GM12872 (cell line): ENCODE data around the gene SLC4A1.

ENCODE experiments used
- TF ChIP-seq, protein P1 (sequence below): IDR thresholded peaks from 3 replicates; pipeline ENCODE4 v1.5.1; 2011; ENCODE audit warnings: low read depth, mild to moderate bottlenecking, low read length, moderate library complexity; ENCODE audit not compliant: insufficient read depth

Gene SLC4A1

DNA sequence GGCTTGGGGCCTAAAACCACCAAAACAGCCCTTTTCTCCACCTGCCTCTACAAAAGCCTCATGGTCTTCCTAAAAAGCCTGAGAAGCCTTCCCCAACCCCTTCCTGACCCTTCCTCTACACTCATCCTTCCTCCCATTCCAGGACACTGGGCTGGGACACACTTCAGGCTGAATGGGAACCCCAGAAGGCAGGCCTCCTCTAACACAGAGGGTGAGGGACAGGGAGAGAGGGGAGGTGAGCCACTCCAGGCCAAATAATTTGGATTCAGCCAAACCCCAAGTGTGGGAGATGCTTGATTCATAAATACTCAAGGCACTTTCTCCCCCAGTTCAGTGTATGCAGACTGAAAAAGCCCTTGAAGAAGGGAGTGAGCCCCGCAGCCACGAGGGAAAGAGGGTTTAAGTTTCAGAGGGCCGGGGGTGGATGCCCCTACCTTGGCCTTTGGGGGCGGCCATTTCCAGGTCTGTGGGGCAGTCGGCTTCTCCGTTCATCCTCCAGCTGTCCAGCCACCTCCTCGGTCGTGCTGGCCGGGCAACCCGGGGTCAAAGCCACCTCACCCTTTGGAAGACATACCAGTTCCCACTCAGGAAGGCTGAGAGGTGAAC lies 50.1 kb downstream of the SLC4A1 start:
- TF ChIP-seq, protein P1, sequence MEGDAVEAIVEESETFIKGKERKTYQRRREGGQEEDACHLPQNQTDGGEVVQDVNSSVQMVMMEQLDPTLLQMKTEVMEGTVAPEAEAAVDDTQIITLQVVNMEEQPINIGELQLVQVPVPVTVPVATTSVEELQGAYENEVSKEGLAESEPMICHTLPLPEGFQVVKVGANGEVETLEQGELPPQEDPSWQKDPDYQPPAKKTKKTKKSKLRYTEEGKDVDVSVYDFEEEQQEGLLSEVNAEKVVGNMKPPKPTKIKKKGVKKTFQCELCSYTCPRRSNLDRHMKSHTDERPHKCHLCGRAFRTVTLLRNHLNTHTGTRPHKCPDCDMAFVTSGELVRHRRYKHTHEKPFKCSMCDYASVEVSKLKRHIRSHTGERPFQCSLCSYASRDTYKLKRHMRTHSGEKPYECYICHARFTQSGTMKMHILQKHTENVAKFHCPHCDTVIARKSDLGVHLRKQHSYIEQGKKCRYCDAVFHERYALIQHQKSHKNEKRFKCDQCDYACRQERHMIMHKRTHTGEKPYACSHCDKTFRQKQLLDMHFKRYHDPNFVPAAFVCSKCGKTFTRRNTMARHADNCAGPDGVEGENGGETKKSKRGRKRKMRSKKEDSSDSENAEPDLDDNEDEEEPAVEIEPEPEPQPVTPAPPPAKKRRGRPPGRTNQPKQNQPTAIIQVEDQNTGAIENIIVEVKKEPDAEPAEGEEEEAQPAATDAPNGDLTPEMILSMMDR, result no peak

DNA sequence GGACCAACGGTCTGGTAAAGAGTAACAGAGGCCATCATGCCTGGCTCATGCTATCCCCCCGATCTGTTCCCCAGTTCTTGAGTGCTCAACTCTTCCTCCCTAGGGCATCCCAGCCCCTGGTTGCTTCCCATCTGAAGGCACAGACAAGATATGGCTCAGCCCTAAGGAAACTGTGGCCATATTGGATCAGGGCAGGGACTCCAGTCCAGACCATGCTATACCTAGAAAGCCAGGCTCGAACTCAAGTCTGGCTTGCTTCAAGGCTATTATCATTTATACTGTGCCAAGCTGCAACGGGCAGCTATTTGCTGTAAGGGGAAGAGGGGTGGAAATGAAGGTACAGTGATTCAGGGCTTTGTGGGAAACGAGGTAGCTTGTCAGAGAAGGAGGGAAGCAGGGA lies 51.2 kb downstream of the SLC4A1 start:
- TF ChIP-seq, protein P1, result no peak

DNA sequence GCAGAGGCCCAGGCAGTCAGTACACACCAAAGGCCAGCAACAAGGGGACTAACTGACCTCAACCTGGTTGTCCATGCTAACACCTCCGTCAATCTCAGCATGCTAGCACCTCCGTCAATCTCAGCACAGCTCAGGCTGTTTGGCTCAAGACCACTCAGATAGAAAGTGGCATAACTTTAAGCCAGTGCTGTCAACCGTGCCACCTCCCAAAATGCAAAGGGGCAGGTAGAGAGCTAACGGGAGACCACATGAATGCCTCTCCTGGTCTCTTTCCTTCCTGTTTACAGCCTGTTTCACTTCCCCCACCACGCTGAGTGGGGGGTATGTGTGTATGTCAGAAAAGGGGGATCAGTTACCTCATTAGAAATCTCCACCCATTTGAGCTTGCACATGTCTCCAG lies 51.8 kb downstream of the SLC4A1 start:
- TF ChIP-seq, protein P1, result no peak

DNA sequence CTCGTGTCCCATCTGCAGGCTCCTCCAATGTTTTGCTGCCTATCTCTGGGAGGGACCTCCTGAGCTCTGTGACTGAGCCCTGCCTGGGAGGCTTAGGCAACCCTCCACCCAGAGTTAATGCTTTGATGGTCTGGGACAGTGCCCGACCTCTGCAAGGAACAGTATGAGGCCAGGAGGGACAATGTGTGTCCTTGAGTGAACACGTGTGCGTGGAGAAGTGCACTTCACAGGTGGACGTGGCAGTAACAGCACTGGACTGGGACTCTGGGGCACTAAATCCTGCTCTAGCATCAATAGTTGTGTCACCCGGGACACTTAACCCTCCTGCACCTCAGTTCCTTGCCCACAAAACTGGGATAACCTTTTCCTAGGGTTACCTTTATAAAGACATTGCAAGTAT lies 53.0 kb downstream of the SLC4A1 start:
- TF ChIP-seq, protein P1, result no peak

DNA sequence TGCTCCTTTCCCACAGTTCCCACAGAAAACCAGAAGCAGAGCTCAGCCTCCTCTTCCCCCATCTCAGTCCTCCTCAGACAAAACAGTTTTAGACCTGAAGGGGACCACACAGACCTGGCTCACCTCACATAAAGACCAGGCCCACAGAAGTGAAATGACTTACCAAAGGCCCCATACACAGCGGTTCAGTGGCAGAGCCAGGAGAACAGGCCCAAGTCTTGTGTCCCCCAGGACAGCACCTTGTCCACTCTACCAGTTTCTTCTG lies 53.8 kb downstream of the SLC4A1 start:
- TF ChIP-seq, protein P1, result no peak

DNA sequence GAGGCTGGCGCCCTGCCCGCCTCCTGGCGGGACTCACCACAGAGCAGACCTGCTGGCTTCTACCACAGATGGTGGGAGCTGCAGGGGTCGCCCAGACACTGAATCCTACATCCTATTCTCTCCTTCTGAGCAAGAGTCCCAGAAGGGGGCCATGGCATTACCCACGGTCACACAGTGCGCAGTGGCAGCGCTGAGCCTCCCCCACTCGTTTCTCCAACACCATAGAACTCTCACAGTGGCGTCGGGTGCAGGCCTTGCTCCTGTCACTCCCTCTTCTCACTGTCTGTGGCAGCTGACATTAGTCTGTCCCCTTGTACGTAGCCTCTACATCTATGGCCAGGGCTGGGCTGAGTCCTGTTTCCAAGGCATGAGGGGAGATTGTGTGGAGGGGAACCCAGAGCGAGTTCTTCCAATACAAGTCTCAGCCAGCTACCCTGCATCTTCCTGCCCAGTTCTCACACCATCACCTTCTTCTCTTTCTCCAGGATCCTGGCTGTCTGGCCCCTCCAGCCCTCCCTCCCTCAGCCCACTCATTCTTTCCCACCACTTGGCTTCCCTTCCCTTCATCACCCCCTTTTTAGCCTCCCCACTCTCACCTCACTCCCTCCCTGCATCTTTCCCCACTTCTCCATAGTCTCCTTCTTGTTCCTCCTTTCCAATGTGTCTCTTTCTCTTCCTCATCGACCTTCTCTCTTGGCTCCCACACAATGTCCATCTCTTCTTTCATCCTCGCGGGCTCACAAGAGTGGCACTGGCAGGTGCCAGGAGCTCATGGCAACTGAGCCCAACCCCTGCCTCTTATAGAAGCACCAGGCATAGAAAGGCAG lies 54.3 kb downstream of the SLC4A1 start:
- TF ChIP-seq, protein P1, result no peak

DNA sequence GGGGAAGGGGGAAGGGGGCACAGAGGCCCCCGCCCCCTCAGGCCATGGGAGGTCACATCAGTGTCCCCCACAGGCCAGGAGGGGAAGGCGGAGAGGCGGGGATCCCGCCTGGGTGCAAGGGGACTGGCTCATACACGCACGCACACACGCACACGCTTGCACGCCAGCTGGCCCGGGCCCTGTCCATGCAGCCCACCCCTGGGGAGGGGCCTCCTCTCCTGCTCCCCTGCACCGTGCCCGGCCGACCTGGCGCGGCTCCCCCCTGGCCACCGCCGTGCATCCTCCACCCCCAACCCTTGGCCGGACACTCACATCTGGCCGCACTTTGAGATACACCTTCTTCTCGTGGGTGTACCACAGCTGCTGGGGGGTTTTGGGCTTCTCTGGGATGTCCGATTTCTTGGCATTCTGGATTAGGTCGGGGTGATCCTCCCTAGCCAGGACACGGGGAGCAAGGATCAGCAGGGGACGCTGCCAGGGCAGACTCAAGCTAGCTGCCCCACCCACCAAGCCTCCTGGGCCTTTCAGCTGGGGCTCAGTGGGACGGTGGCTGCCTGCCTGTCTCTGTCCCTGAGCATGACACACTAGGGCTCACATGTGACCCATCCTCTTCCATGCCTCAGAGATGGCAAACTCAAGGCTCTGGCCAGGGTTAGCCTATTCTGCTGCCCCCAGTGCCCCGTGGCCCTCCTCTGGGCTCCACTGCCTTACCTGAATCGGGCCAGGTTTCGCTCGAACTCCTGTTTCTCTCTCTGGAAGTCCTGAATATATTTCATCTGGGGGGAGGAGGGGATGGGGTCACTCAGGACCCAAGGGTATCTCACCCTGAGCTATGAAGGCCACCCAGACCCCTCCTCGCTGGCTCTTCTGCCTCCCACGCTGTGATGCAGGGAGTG lies 55.2 kb downstream of the SLC4A1 start:
- TF ChIP-seq, protein P1, result no peak
